HUDEP-2 (cell line): ENCODE measurements around the gene SNHG17.
"Not testable (repeated sequence)": the region's sequence is repeated elsewhere in the genome, so short reads cannot be mapped to it uniquely, and the experiment has no call there.

Experiments used
- DNase-seq, 76 experiments: peaks; one replicate each; lab custom pipeline; 2025; ENCODE audit not compliant: unreplicated experiment in 76 of 76; lab: John Stamatoyannopoulos, UW

Gene SNHG17

GRCh38 chr20:38447931-38448675, 13.0 kb upstream of the SNHG17 start:
- DNase-seq: peak in 3 of 76 experiments; percentile 17 to 21 (median 18)

- DNase-seq: no peak
Measured at GRCh38 chr20:38447251-38447661, 12.1 kb upstream of the SNHG17 start.

DNA sequence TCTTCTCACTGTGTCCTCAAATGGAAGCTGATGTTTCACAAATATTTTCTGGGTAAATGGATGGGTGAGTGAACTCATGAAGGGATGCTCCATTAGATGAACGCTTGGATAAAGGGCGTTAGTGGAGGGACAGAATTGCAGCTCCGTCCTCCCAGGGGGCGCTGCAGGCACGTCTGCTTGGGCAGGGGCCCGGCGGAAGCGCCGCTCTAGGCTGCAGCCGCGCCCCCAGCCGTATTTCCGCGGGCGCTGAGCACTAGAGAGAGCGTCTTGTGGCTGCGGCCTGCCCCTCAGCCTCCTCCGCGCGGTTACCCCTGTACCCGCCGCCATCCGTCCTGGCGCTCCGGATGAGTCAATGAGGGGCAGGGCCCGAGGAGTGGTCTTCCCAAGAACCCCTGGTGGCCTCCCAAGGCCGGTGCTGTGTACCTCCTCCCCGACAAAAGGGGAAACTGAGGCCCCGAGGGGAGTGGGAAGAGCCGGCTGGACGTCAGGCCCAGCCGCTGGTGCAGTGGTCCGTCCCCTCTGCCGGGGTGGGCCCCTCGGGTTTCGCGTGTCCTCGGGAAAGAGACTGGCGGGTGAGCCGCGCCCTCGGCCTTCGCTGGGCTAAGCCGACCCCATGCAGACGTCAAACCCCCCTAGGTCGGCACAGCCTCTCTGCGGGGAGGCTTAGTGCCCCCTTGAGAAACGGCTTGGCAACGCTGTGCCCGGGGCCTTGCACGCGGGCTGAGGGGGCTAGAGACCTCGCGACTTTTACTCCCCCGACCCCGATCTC, 11.5 kb upstream of the SNHG17 start:
- peak in 75 of 76 experiments; percentile 36 to 93 (median 81) for DNase-seq

GRCh38 chr20:38445901-38446425, 10.8 kb upstream of the SNHG17 start:
- no peak for DNase-seq

DNA sequence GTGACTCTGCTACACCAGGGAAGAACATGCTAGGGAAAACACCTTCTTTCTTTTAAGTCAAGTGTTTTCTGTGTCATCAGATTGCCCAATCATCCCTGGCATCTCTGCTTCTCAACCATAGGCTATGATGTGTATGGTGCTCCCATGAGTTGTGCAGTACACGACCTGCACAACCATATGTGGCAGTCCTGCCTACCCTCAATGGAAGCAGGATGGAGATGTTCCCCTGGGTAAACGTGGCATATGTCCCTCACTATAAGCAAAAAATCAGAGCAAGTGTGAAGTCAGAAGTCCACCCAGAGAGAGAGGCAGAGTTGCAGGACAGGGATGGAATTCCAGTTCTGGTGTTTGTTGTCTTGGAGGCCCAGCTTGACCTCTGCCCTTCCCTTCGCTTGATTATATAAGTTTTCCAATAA, 10.3 kb upstream of the SNHG17 start:
- DNase-seq: no peak

DNA sequence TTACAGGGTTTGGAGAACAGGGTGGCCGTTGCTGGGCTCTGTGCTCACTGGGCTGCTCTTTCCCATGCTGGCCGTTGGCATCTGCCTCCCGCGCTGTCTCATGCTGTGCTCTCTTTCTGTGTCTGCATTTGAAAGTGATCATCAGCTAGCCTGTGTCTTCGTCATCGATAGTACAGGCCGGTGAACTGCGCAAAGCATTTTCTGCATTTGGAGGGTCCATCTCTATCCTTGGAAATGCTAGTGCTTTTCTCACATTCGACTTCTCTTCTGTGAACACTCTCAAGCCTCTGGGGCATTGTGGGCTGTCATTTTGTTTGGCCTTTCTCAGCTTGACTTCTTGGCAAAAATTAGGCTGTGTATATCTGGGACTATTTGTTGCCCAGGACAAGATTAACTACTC, 6.8 kb upstream of the SNHG17 start:
- DNase-seq: no peak

DNA sequence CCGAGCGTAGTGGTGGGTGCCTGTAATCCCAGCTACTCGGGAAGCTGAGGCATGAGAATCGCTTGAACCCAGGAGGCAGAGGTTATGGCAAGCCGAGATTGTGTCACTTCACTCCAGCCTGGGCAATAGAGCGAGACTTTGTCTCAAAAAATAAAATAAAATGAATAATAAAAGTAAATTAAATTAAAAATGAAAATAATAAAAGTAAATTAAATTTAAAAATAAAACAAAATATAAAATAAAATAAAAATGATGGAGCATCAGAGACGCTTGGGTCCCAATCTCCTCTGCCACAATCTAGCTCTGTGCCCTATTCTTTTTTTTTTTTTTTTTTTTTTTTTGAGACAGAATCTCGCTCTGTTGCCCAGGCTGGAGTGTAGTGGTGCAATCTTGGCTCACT, 6.0 kb upstream of the SNHG17 start:
- not testable (repeated sequence) for DNase-seq

GRCh38 chr20:38437796-38438195, 2.7 kb upstream of the SNHG17 start:
- no peak for DNase-seq

DNA sequence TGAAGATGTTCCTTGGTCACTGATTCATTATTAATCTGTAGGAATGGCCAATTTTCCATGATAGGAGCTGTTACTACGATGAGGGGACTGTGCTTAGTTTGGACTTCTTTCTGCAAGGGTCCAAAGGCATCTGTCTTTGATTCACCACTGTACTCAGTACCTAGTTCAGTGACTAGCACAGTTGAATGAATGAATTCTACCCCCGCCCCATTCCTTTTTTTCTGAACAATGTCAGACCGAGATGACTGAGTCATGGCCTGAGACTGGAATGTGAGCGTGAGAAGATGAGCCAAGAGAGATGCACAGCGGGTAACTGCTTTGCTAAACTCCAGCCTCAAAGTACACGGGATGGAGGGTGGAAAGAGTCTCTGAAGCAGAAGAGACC, 419 bp upstream of the SNHG17 start:
- DNase-seq: no peak

DNA sequence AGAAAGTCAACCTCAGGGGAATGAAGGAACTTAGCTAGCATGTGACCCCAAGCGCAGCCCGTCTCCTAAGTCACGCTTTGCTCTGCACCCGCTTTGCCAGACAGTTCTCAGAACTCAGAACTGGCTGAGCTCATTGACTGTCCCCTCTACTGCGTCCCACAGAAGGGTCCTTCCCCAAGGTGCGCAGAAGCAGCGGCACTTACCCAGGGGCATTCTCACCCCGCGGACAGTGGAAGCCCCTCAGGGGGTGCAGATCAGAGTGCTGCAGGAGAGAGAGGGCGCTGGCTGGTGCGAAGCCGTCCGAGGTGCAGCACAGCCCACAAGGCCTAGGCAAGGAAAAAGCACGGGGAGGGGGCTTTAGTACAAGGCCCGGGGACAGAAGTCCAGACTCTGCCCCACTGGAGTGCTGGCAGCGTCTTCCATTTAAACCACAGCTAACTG, 807 bp downstream of the SNHG17 start:
- peak in 9 of 76 experiments; percentile 17 to 49 (median 35) for DNase-seq

GRCh38 chr20:38433304-38433972, 1.7 kb downstream of the SNHG17 start:
- peak in 1 of 76 experiments; percentile 10 for DNase-seq

DNA sequence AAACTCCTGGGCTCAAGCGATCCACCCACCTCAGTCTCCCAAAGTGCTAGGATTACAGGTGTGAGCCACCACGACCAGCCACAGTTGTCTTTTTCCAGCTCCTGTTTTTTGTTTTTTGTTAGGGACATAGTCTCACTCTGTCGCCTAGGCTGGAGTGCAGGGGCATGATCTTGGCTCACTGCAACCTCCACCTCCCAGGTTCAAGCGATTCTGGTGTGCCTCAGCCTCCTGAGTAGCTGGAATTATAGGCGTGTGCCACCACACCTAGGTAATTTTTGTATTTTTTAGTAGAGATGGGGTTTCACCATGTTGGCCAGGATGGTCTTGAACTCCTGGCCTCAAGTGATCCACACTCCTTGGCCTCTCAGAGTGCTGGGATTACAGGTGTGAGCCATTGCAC, 2.3 kb downstream of the SNHG17 start:
- DNase-seq: not testable (repeated sequence)

DNA sequence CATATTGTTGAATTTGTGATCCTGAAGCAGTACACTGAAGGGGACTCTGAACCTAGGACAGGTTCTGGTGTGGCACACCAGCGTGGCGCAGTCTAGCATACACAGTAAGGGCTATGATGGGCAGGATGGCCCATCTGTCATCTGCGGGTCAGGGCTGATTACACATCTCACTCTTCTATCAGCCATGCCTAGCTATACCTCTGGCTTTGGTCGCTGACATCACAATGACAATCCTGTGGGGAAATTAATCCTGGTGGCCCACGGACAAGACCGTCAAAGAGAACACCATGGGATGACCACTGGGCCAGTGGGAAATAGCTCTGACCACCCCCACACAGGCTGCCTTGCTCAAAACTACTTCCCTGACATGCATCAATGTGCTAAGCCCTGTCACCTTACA, 2.8 kb downstream of the SNHG17 start:
- no peak for DNase-seq

GRCh38 chr20:38430679-38431325, 4.3 kb downstream of the SNHG17 start:
- no peak for DNase-seq

GRCh38 chr20:38429301-38429700, 5.8 kb downstream of the SNHG17 start:
- DNase-seq: peak in 48 of 76 experiments; percentile 8 to 72 (median 37)

- no peak for DNase-seq
Measured at GRCh38 chr20:38428800-38429199, 6.3 kb downstream of the SNHG17 start.

- DNase-seq: no peak
Measured at GRCh38 chr20:38427655-38428023, 7.5 kb downstream of the SNHG17 start.

- DNase-seq: peak in 5 of 76 experiments; percentile 5 to 28 (median 11)
Measured at GRCh38 chr20:38426006-38426897, 8.9 kb downstream of the SNHG17 start.

DNA sequence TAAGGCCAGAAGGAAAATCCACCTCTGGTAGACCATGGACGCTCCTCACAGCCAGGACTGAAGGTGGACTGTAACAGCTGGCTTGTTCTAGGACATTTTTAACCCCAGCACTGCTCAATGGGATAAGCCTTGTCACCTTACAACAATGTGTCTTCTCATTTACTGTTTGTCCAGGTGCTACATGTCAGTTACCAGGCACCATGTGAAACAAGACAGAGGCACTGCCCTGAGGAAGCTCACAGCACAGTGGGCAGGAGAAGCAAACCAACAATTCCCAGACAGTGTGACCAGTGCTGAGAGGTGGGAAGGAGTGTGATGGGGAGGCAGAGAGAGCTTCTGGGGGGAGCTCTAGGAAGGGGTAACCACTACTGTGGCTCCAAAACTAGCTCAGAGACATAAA, 10.7 kb downstream of the SNHG17 start:
- no peak for DNase-seq

GRCh38 chr20:38423541-38423940, 11.6 kb downstream of the SNHG17 start:
- DNase-seq: no peak
